CD14-positive monocyte (primary cell): ENCODE data around the gene ASTN2. TPM values are rescaled to one million over a fixed set of nuclear protein-coding genes. Genes with fewer than 3 reads are reported as not detected.
A peak's percentile ranks its signal among the peaks of the same experiment; 100 is the strongest.

Experiments
- DNase-seq, 3 donors: peaks; one replicate each; pipeline ENCODE4 v3.0.0-alpha.2; 2011 to 2022
- H2AFZ ChIP-seq: 2 replicates; pipeline ENCODE4 v1.6.0; 2012; ENCODE audit warnings: mild to moderate bottlenecking, low read depth, low read length, inconsistent platforms; ENCODE audit not compliant: insufficient read depth, poor library complexity, severe bottlenecking
- H3K27ac ChIP-seq, 2 donors: 1 replicate in 1 of 2; 2 replicates in 1 of 2; pipeline ENCODE4 v1.5.1; 2012 to 2013; ENCODE audit warnings: low read length in 2 of 2, control low read depth in 1 of 2, inconsistent platforms in 1 of 2, low read depth in 1 of 2, mild to moderate bottlenecking in 1 of 2
- H3K27me3 ChIP-seq, 2 donors: one replicate each; pipeline versions ENCODE4 v1.6.0 to v1.6.1; 2011 to 2013; ENCODE audit warnings: low read length in 2 of 2; ENCODE audit not compliant: control insufficient read depth in 2 of 2, insufficient read depth in 2 of 2
- H3K36me3 ChIP-seq, 2 donors: replicated peaks in 1 of 2; 1 replicate in 1 of 2; 2 replicates in 1 of 2; pipeline versions ENCODE4 v1.5.1 to v1.6.1; 2012 to 2013; ENCODE audit warnings: low read length in 2 of 2, control low read depth in 1 of 2, inconsistent platforms in 1 of 2, mild to moderate bottlenecking in 1 of 2; ENCODE audit not compliant: insufficient read depth in 2 of 2, control insufficient read depth in 1 of 2
- H3K4me1 ChIP-seq, 2 donors: 1 replicate in 1 of 2; 2 replicates in 1 of 2; pipeline versions ENCODE4 v1.5.1 to v1.6.1; 2012 to 2013; ENCODE audit warnings: low read length in 2 of 2, control low read depth in 1 of 2, inconsistent platforms in 1 of 2, mild to moderate bottlenecking in 1 of 2, moderate library complexity in 1 of 2; ENCODE audit not compliant: insufficient read depth in 2 of 2, control insufficient read depth in 1 of 2
- H3K4me2 ChIP-seq: replicated peaks from 2 replicates; pipeline ENCODE3; 2012; ENCODE audit warnings: low read length, moderate library complexity, mild to moderate bottlenecking; ENCODE audit not compliant: poor library complexity, severe bottlenecking; ENCODE audit errors: extremely low read depth
- H3K4me3 ChIP-seq, 3 experiments: fragments of 200-600 bp in 1 of 3; sonication (generic) in 1 of 3; replicated peaks in 1 of 3; 1 replicate in 2 of 3; 2 replicates in 1 of 3; pipeline ENCODE4 v1.5.1; 2011 to 2013; ENCODE audit warnings: low read length in 3 of 3, mild to moderate bottlenecking in 3 of 3, control low read depth in 2 of 3, low read depth in 2 of 3, inconsistent platforms in 1 of 3, moderate library complexity in 1 of 3
- H3K79me2 ChIP-seq: 2 replicates; pipeline ENCODE4 v1.6.0; 2012; ENCODE audit warnings: mild to moderate bottlenecking, control low read depth, inconsistent platforms, low read length, moderate library complexity; ENCODE audit not compliant: insufficient read depth
- H3K9ac ChIP-seq: 2 replicates; pipeline ENCODE4 v1.6.0; 2017; ENCODE audit warnings: low read length, mild to moderate bottlenecking; ENCODE audit not compliant: insufficient read depth, poor library complexity, severe bottlenecking
- H3K9me3 ChIP-seq, 2 donors: replicated peaks in 1 of 2; 1 replicate in 1 of 2; 2 replicates in 1 of 2; pipeline versions ENCODE4 v1.5.1 to v1.6.1; 2012 to 2013; ENCODE audit warnings: low read length in 2 of 2, control low read depth in 1 of 2; ENCODE audit not compliant: control insufficient read depth in 1 of 2, insufficient read depth in 1 of 2
- H4K20me1 ChIP-seq: 2 replicates; pipeline ENCODE4 v1.6.0; 2012; ENCODE audit warnings: mild to moderate bottlenecking, low read length, control low read depth, moderate library complexity; ENCODE audit not compliant: insufficient read depth
- H3K27ac Mint-ChIP-seq, 7 donors: one replicate each; pipeline ENCODE4 v1.8.0; 2020; ENCODE audit warnings: mild to moderate bottlenecking in 7 of 7, mixed read lengths in 7 of 7, moderate library complexity in 6 of 7, inconsistent platforms in 2 of 7
- H3K27me3 Mint-ChIP-seq, 3 donors: one replicate each; pipeline ENCODE4 v1.8.0; 2021 to 2022; ENCODE audit warnings: low read depth in 3 of 3, mild to moderate bottlenecking in 3 of 3, mixed read lengths in 3 of 3, moderate library complexity in 3 of 3, inconsistent platforms in 1 of 3
- H3K36me3 Mint-ChIP-seq, 2 donors: one replicate each; pipeline ENCODE4 v1.8.0; 2020; ENCODE audit warnings: mixed read lengths in 2 of 2, inconsistent platforms in 1 of 2, mild to moderate bottlenecking in 1 of 2
- H3K4me1 Mint-ChIP-seq: one replicate; pipeline ENCODE4 v1.8.0; 2020; ENCODE audit warnings: mild to moderate bottlenecking, mixed read lengths
- H3K4me3 Mint-ChIP-seq, 2 donors: one replicate each; pipeline ENCODE4 v1.8.0; 2020; ENCODE audit warnings: mild to moderate bottlenecking in 2 of 2, mixed read lengths in 2 of 2, moderate library complexity in 1 of 2
- H3K9me3 Mint-ChIP-seq, 7 donors: one replicate each; pipeline ENCODE4 v1.8.0; 2020 to 2022; ENCODE audit warnings: mixed read lengths in 7 of 7, mild to moderate bottlenecking in 6 of 7, moderate library complexity in 6 of 7, inconsistent platforms in 2 of 7
- WGBS: methylation state at CpG from one replicate; pipeline ENCODE4 v1.1.5; 2013; ENCODE audit warnings: missing lambda C conversion rate; ENCODE audit not compliant: insufficient coverage; 5-methylcytosine and 5-hydroxymethylcytosine counted together
- intact Hi-C, 2 donors: fragments of 100-400 bp; cut with micrococcal nuclease; formaldehyde crosslinking; loops; one replicate each; pipeline versions ENCODE4 v1.15.0 to v1.15.1; 2023
- polyA plus RNA-seq, 3 donors: library from polyadenylated mRNA; depleted of rRNA in 1 of 3; unstranded in 2 of 3; stranded (reverse) in 1 of 3; fragments of 300-500 nt in 2 of 3; fragments of >200 nt in 1 of 3; fragmentation: Illumina TruSeq in 2 of 3; gene quantifications; 1 replicate in 2 of 3; 2 replicates in 1 of 3; pipeline ENCODE4 v1.2.3, GENCODE V29; 2012 to 2021
- TF ChIP-seq, protein P1 (sequence below): fragments of 200-600 bp; IDR thresholded peaks from one replicate; pipeline ENCODE4 v1.8.0; 2022; ENCODE audit warnings: antibody characterized with exemption, mild to moderate bottlenecking

The ASTN2 gene
- polyA plus RNA-seq, 3 donors = not detected

GRCh38 chr9:116760636-116761035 is 654.2 kb downstream of the ASTN2 start:
- Histone ChIP-seq H3K4me3 (no peak overlapping the region), H3K9ac (no peak overlapping the region), H3K27me3 (no peaks in the 10 kb centered on the region), H2AFZ (no peak overlapping the region), H3K36me3 (no peaks in the 10 kb centered on the region), H3K4me2 (no peak overlapping the region), H3K9me3 (no peaks in the 10 kb centered on the region), H3K27ac (no peak overlapping the region), H4K20me1 (no peaks in the 10 kb centered on the region), H3K4me1 (no peaks in the 10 kb centered on the region), H3K79me2 (no peaks in the 10 kb centered on the region)
- Mint-ChIP-seq H3K4me3 (no peak overlapping the region), H3K36me3 (no peaks in the 10 kb centered on the region), H3K4me1 (no peaks in the 10 kb centered on the region), H3K27me3 (peaks cover 0 to 4% (median 3%) of the 10 kb centered on the region in 3 donors), H3K27ac (no peak overlapping the region), H3K9me3 (peaks cover 0 to 4% (median 0%) of the 10 kb centered on the region in 7 donors)
- TF ChIP-seq, protein P1, sequence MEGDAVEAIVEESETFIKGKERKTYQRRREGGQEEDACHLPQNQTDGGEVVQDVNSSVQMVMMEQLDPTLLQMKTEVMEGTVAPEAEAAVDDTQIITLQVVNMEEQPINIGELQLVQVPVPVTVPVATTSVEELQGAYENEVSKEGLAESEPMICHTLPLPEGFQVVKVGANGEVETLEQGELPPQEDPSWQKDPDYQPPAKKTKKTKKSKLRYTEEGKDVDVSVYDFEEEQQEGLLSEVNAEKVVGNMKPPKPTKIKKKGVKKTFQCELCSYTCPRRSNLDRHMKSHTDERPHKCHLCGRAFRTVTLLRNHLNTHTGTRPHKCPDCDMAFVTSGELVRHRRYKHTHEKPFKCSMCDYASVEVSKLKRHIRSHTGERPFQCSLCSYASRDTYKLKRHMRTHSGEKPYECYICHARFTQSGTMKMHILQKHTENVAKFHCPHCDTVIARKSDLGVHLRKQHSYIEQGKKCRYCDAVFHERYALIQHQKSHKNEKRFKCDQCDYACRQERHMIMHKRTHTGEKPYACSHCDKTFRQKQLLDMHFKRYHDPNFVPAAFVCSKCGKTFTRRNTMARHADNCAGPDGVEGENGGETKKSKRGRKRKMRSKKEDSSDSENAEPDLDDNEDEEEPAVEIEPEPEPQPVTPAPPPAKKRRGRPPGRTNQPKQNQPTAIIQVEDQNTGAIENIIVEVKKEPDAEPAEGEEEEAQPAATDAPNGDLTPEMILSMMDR = no peak
- no CpG with 5 or more reads among the region's 5 CpGs for WGBS
- DNase-seq = no peak
- intact Hi-C loops = no loop called here

GRCh38 chr9:116757030-116757429 is 657.8 kb downstream of the ASTN2 start:
- no peaks in the 10 kb centered on the region for H3K27me3 ChIP-seq
- no peaks in the 10 kb centered on the region for H3K4me1 ChIP-seq
- peaks cover 0 to 4% (median 3%) of the 10 kb centered on the region in 3 donors for H3K27me3 Mint-ChIP-seq
- TF ChIP-seq, protein P1 = no peak
- H3K27ac Mint-ChIP-seq = peak overlapping the region in 1 of 7 donors; percentile 16
- no peaks in the 10 kb centered on the region for H3K36me3 ChIP-seq
- no peaks in the 10 kb centered on the region for H4K20me1 ChIP-seq
- DNase-seq = no peak
- intact Hi-C loops = no loop called here
- peaks cover 0 to 8% (median 2%) of the 10 kb centered on the region in 7 donors for H3K9me3 Mint-ChIP-seq
- WGBS = 4% methylated on average over 4 of the region's 7 CpGs
- H3K4me2 ChIP-seq = no peak overlapping the region
- no peak overlapping the region for H2AFZ ChIP-seq
- no peaks in the 10 kb centered on the region for H3K36me3 Mint-ChIP-seq
- no peak overlapping the region for H3K9ac ChIP-seq
- no peak overlapping the region for H3K4me3 Mint-ChIP-seq
- H3K4me1 Mint-ChIP-seq = no peaks in the 10 kb centered on the region
- no peaks in the 10 kb centered on the region for H3K9me3 ChIP-seq
- H3K4me3 ChIP-seq = no peak overlapping the region
- H3K79me2 ChIP-seq = no peaks in the 10 kb centered on the region
- no peak overlapping the region for H3K27ac ChIP-seq
